ENCODE results near the gene CAPZA1. TPM values are rescaled to one million over a fixed set of nuclear protein-coding genes. Genes with fewer than 3 reads are reported as not detected.

Gene CAPZA1
- total RNA-seq, 2 experiments from 2014 or later: 231 to 242 TPM

- peak within 1 kb of the TSS; percentile 69 for H3K4me3 Mint-ChIP-seq
- DNase-seq: peak; percentile 38
- peaks cover 40% of the 10 kb centered on the region for H3K4me1 Mint-ChIP-seq (ENCODE audit: low read depth)
- H3K27me3 Mint-ChIP-seq (ENCODE audit: low read depth): peaks cover 2% of the 10 kb centered on the region
- H3K9me3 Mint-ChIP-seq: no peaks in the 10 kb centered on the region
- intact Hi-C loops (cut with micrococcal nuclease): loop anchor here (1.0 to 10.0 kb wide), 3 partner anchors 205 to 1228 kb away; no protein-coding TSS in a partner anchor
- CTCF ChIA-PET: no interaction called here
- no peaks in the 10 kb centered on the region for H3K36me3 Mint-ChIP-seq (ENCODE audit: low read depth)
- no peak within 1 kb of the TSS for H3K27ac Mint-ChIP-seq
Measured at GRCh38 chr1:112706505-112707220, 87.0 kb downstream of the CAPZA1 start, which contains the start of gene RHOC. RHOC (minus strand) TSS chr1:112707127; CDS start chr1:112703799, 3,328 bp downstream.

- Mint-ChIP-seq H3K4me1 (ENCODE audit: low read depth) (peaks cover 34% of the 10 kb centered on the region), H3K9me3 (no peaks in the 10 kb centered on the region), H3K4me3 (peak overlapping the region; percentile 57), H3K27me3 (ENCODE audit: low read depth) (peaks cover 2% of the 10 kb centered on the region), H3K36me3 (ENCODE audit: low read depth) (no peaks in the 10 kb centered on the region), H3K27ac (no peak overlapping the region)
- intact Hi-C loops (cut with micrococcal nuclease): loop anchor here (1.0 to 10.0 kb wide), 3 partner anchors 206 to 1227 kb away; no protein-coding TSS in a partner anchor
- CTCF ChIA-PET: interaction anchor here (0.5 to 2.8 kb wide), 19 partner anchors 9 to 338 kb away, joined by 3 to 36 read pairs (median 4); partner anchors contain the start of gene MOV10
- peak; percentile 80 for DNase-seq
Measured at GRCh38 chr1:112707221-112708001, 87.8 kb downstream of the CAPZA1 start.

GRCh38 chr1:112708002-112708448, 88.4 kb downstream of the CAPZA1 start:
- Mint-ChIP-seq H3K9me3 (no peaks in the 10 kb centered on the region), H3K4me3 (no peak overlapping the region), H3K27me3 (ENCODE audit: low read depth) (peaks cover 6% of the 10 kb centered on the region), H3K27ac (no peak overlapping the region), H3K4me1 (ENCODE audit: low read depth) (peaks cover 32% of the 10 kb centered on the region), H3K36me3 (ENCODE audit: low read depth) (no peaks in the 10 kb centered on the region)
- CTCF ChIA-PET: interaction anchor here (0.5 to 2.8 kb wide), 22 partner anchors 9 to 339 kb away, joined by 3 to 36 read pairs (median 4); partner anchors contain the start of gene MOV10
- no peak for DNase-seq
- intact Hi-C loops (cut with micrococcal nuclease): loop anchor here (10.0 kb wide), 1 partner anchor 1227 kb away; no protein-coding TSS in a partner anchor

- DNase-seq: no peak
- Mint-ChIP-seq H3K4me1 (ENCODE audit: low read depth) (peaks cover 30% of the 10 kb centered on the region), H3K27ac (no peak overlapping the region), H3K9me3 (no peaks in the 10 kb centered on the region), H3K27me3 (ENCODE audit: low read depth) (peaks cover 9% of the 10 kb centered on the region), H3K4me3 (no peak overlapping the region), H3K36me3 (ENCODE audit: low read depth) (no peaks in the 10 kb centered on the region)
- intact Hi-C loops (cut with micrococcal nuclease): loop anchor here (10.0 kb wide), 1 partner anchor 1226 kb away; no protein-coding TSS in a partner anchor
- CTCF ChIA-PET: interaction anchor here (0.6 to 2.8 kb wide), 22 partner anchors 10 to 339 kb away, joined by 3 to 36 read pairs (median 4); partner anchors contain the start of gene MOV10
Measured at GRCh38 chr1:112708489-112708888, 88.9 kb downstream of the CAPZA1 start.

- no peak overlapping the region for H3K4me3 Mint-ChIP-seq
- peaks cover 19% of the 10 kb centered on the region for H3K27me3 Mint-ChIP-seq (ENCODE audit: low read depth)
- H3K36me3 Mint-ChIP-seq (ENCODE audit: low read depth): no peaks in the 10 kb centered on the region
- H3K27ac Mint-ChIP-seq: no peak overlapping the region
- CTCF ChIA-PET: interaction anchor here (1.5 to 2.5 kb wide), 4 partner anchors 9 to 363 kb away, joined by 4 to 9 read pairs (median 4); partner anchors contain the start of gene LRIG2
- intact Hi-C loops (cut with micrococcal nuclease): loop anchor here (10.0 kb wide), 1 partner anchor 685 kb away; the partner anchor contains the start of gene MAGI3
- no peaks in the 10 kb centered on the region for H3K9me3 Mint-ChIP-seq
- H3K4me1 Mint-ChIP-seq (ENCODE audit: low read depth): peaks cover 17% of the 10 kb centered on the region
- DNase-seq: no peak
Measured at GRCh38 chr1:112710159-112710558, 90.5 kb downstream of the CAPZA1 start.

- no peak overlapping the region for H3K27ac Mint-ChIP-seq
- H3K4me1 Mint-ChIP-seq (ENCODE audit: low read depth): peaks cover 15% of the 10 kb centered on the region
- peaks cover 19% of the 10 kb centered on the region for H3K27me3 Mint-ChIP-seq (ENCODE audit: low read depth)
- intact Hi-C loops (cut with micrococcal nuclease): loop anchor here (10.0 kb wide), 1 partner anchor 684 kb away; the partner anchor contains the start of gene MAGI3
- no peak overlapping the region for H3K4me3 Mint-ChIP-seq
- CTCF ChIA-PET: interaction anchor here (1.5 to 2.5 kb wide), 4 partner anchors 8 to 362 kb away, joined by 4 to 9 read pairs (median 4); partner anchors contain the start of gene LRIG2
- DNase-seq: no peak
- no peaks in the 10 kb centered on the region for H3K9me3 Mint-ChIP-seq
- no peaks in the 10 kb centered on the region for H3K36me3 Mint-ChIP-seq (ENCODE audit: low read depth)
Measured at GRCh38 chr1:112710586-112710985, 91.0 kb downstream of the CAPZA1 start.

- Mint-ChIP-seq H3K9me3 (no peaks in the 10 kb centered on the region), H3K27me3 (ENCODE audit: low read depth) (peaks cover 19% of the 10 kb centered on the region), H3K36me3 (ENCODE audit: low read depth) (no peaks in the 10 kb centered on the region), H3K27ac (no peak overlapping the region), H3K4me3 (no peak overlapping the region), H3K4me1 (ENCODE audit: low read depth) (peaks cover 15% of the 10 kb centered on the region)
- DNase-seq: no peak
- intact Hi-C loops (cut with micrococcal nuclease): loop anchor here (10.0 kb wide), 1 partner anchor 684 kb away; the partner anchor contains the start of gene MAGI3
- CTCF ChIA-PET: interaction anchor here (1.5 to 2.5 kb wide), 2 partner anchors 75 to 320 kb away, joined by 4 to 9 read pairs; no protein-coding TSS in a partner anchor
Measured at GRCh38 chr1:112711041-112711440, 91.4 kb downstream of the CAPZA1 start.

- Mint-ChIP-seq H3K9me3 (no peaks in the 10 kb centered on the region), H3K4me1 (ENCODE audit: low read depth) (peaks cover 15% of the 10 kb centered on the region), H3K27me3 (ENCODE audit: low read depth) (peaks cover 19% of the 10 kb centered on the region), H3K27ac (no peak overlapping the region), H3K4me3 (no peak overlapping the region), H3K36me3 (ENCODE audit: low read depth) (no peaks in the 10 kb centered on the region)
- no peak for DNase-seq
- CTCF ChIA-PET: no interaction called here
- intact Hi-C loops (cut with micrococcal nuclease): loop anchor here (10.0 kb wide), 1 partner anchor 683 kb away; the partner anchor contains the start of gene MAGI3
Measured at GRCh38 chr1:112711670-112712069, 92.0 kb downstream of the CAPZA1 start.

- no peak overlapping the region for H3K4me3 Mint-ChIP-seq
- DNase-seq: no peak
- peaks cover 19% of the 10 kb centered on the region for H3K27me3 Mint-ChIP-seq (ENCODE audit: low read depth)
- intact Hi-C loops (cut with micrococcal nuclease): loop anchor here (10.0 kb wide), 1 partner anchor 683 kb away; the partner anchor contains the start of gene MAGI3
- no peak overlapping the region for H3K27ac Mint-ChIP-seq
- H3K36me3 Mint-ChIP-seq (ENCODE audit: low read depth): no peaks in the 10 kb centered on the region
- H3K9me3 Mint-ChIP-seq: no peaks in the 10 kb centered on the region
- CTCF ChIA-PET: no interaction called here
- peaks cover 18% of the 10 kb centered on the region for H3K4me1 Mint-ChIP-seq (ENCODE audit: low read depth)
Measured at GRCh38 chr1:112712191-112712590, 92.6 kb downstream of the CAPZA1 start.

GRCh38 chr1:112712701-112713128, 93.1 kb downstream of the CAPZA1 start:
- DNase-seq: no peak
- Mint-ChIP-seq H3K9me3 (no peaks in the 10 kb centered on the region), H3K4me1 (ENCODE audit: low read depth) (peaks cover 19% of the 10 kb centered on the region), H3K27ac (no peak overlapping the region), H3K4me3 (no peak overlapping the region), H3K36me3 (ENCODE audit: low read depth) (no peaks in the 10 kb centered on the region), H3K27me3 (ENCODE audit: low read depth) (peaks cover 19% of the 10 kb centered on the region)
- intact Hi-C loops (cut with micrococcal nuclease): loop anchor here (10.0 kb wide), 1 partner anchor 682 kb away; the partner anchor contains the start of gene MAGI3
- CTCF ChIA-PET: no interaction called here

GRCh38 chr1:112713466-112714312, 94.1 kb downstream of the CAPZA1 start:
- CTCF ChIA-PET: interaction anchor here (0.6 to 9.9 kb wide), 5 partner anchors 32 to 322 kb away, joined by 5 to 303 read pairs (median 23); no protein-coding TSS in a partner anchor
- Mint-ChIP-seq H3K4me3 (peak overlapping the region; percentile 14), H3K9me3 (no peaks in the 10 kb centered on the region), H3K36me3 (ENCODE audit: low read depth) (no peaks in the 10 kb centered on the region), H3K27ac (no peak overlapping the region), H3K27me3 (ENCODE audit: low read depth) (peaks cover 19% of the 10 kb centered on the region), H3K4me1 (ENCODE audit: low read depth) (peaks cover 23% of the 10 kb centered on the region)
- DNase-seq: no peak
- intact Hi-C loops (cut with micrococcal nuclease): loop anchor here (10.0 kb wide), 1 partner anchor 681 kb away; the partner anchor contains the start of gene MAGI3

Data from activated naive CD4-positive, alpha-beta T cell treated with anti-CD3 and anti-CD28 coated beads for 36 hours (primary cell).